ENCODE data around the gene WTAP. TPM values are rescaled to one million over a fixed set of nuclear protein-coding genes. Genes with fewer than 3 reads are reported as not detected.

The WTAP gene
- total and polyA plus RNA-seq, 2 of the 4 experiments (the other 2 are of a cell fraction) = 30.2 to 92.3 TPM

DNA sequence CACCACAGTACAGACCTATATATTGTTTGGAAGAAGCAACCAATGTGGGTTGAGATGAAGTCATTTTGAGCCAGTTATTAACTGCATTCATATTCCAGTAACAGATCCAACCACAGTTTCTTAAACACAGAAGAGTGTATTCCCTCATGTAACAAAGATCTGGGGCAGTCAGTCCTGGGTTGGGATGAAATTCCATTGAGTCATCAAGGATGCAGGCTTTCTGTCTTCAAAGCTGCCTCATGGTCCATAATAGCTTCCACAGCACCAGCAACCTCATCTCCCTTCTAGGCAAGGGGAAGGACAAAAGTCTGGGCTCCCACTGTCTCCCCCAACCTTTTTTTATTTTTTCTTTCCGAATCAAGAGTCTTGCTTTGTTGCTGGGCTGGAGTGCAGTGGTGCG lies 31.3 kb upstream of the WTAP start:
- peak; percentile 8; the same call in 1 of the 2 replicates for ATAC-seq (ENCODE audit: low read depth)
- Histone ChIP-seq H2BK5ac (ENCODE audit: low read depth, low read length, poor library complexity, severe bottlenecking) (peak overlapping the region; percentile 56), H3K23ac (ENCODE audit: low read depth, low read length) (0 out of 2 replicates have a peak overlapping the region, but pooled peaks have one; percentile 2), H3K18ac (ENCODE audit: low read depth, low read length) (no peak overlapping the region; the same call in 1 of the 2 replicates), H3K4ac (ENCODE audit: low read depth, low read length) (peak overlapping the region; percentile 58), H2AK5ac (ENCODE audit: low read depth, low read length) (no peak overlapping the region), H3K79me1 (ENCODE audit: low read depth in 1 of 2, low read length in 2 of 2) (peaks cover 14 to 54% of the 10 kb centered on the region in 2 experiments; a peak in 3 of 4 replicates), H3K9ac (ENCODE audit: low read depth, low read length) (no peak overlapping the region), H3K9me1 (ENCODE audit: insufficient read depth, low read length) (peaks cover 26% of the 10 kb centered on the region), H2BK15ac (ENCODE audit: low read depth, low read length) (no peak overlapping the region; the same call in 2 of the 3 replicates), H3K56ac (ENCODE audit: extremely low read depth, insufficient read depth, low read length) (no peak overlapping the region), H3K36me3 (ENCODE audit: control insufficient read depth, insufficient read depth, low read length) (peaks cover 6% of the 10 kb centered on the region; the same call in 1 of the 2 replicates), H3K4me2 (ENCODE audit: low read depth, low read length) (no peak overlapping the region), H4K20me1 (ENCODE audit: insufficient read depth, low read length) (peaks cover 11% of the 10 kb centered on the region), H2AFZ (replicated peaks; ENCODE audit: low read length, poor library complexity) (no peak overlapping the region), H3K27me3 (ENCODE audit: control insufficient read depth, insufficient read depth, low read length) (no peaks in the 10 kb centered on the region), H3K4me1 (ENCODE audit: control insufficient read depth, insufficient read depth, low read length) (peaks cover 9% of the 10 kb centered on the region), H4K91ac (ENCODE audit: insufficient read depth, low read depth, low read length) (no peak overlapping the region), H3K9me3 (ENCODE audit: control insufficient read depth, insufficient read depth, low read length) (peaks cover 2% of the 10 kb centered on the region), H3K14ac (replicated peaks; ENCODE audit: low read depth, low read length) (peak overlapping the region; percentile 62; the same call in 1 of the 2 replicates), H4K5ac (ENCODE audit: low read depth, low read length) (no peak overlapping the region), H4K8ac (ENCODE audit: low read depth in 2 of 2, low read length in 2 of 2) (0 out of 4 replicates have a peak overlapping the region, but pooled peaks of 1 of the 2 experiments have one; percentile 24), H2BK20ac (ENCODE audit: low read depth, low read length) (no peak overlapping the region), H3K27ac (ENCODE audit: insufficient read depth, low read length) (no peak overlapping the region), H2AK9ac (replicated peaks; ENCODE audit: low read depth, low read length, poor library complexity) (peak overlapping the region; percentile 15), H3K4me3 (ENCODE audit: insufficient read depth, low read depth, low read length) (no peak overlapping the region), H2BK120ac (ENCODE audit: low read depth, low read length) (peak overlapping the region; percentile 69)
- intact Hi-C loops (cut with micrococcal nuclease) = no loop called here
- no CpG with 5 or more reads among the region's 2 CpGs for WGBS, 2 experiments (ENCODE audit: extremely low coverage in 2 of 2, insufficient read length in 1 of 2)
- in situ Hi-C loops (cut with MboI; ENCODE audit: low sequenced_read_pairs) = loop anchor here (10.0 to 25.0 kb wide), 2 partner anchors 69 to 266 kb away; partner anchors contain the start of genes ACAT2 and IGF2R
- TF ChIP-seq RCOR1 (IDR thresholded peaks at IDR 0.05; ENCODE audit: insufficient replicate concordance, low read length) (peak; percentile 42), FOS (IDR thresholded peaks at IDR 0.05; ENCODE audit: low read depth, low read length) (no peak)
- ChIA-PET POLR2A (ENCODE audit: unreplicated experiment) (no interaction called here), CTCF (no interaction called here)
- dilution Hi-C loops (cut with HindIII; ENCODE audit: low sequenced_read_pairs, unreplicated experiment) = no loop called here
- BruUV-seq (replicated peaks) = no TSS peak
- peak; percentile 91 for DNase-seq
